ENCODE data around the gene WIPF3.

GRCh38 chr7:29844559-29844958 is 38.3 kb downstream of the WIPF3 start:
- TF ChIP-seq CTCF (IDR thresholded peaks at IDR 0.05) (no peak), REST (IDR thresholded peaks at IDR 0.05; ENCODE audit: insufficient read depth in 1 of 2, low read depth in 2 of 2, low read length in 1 of 2) (no peak)
